Choroid plexus epithelial cell (primary cell): ENCODE data around the gene ETV6.

Source experiments
- DNase-seq: peaks from one replicate; pipeline ENCODE4 v3.0.0-alpha.2; 2010; ENCODE audit warnings: low read depth
- H3K4me3 ChIP-seq: 2 replicates; pipeline ENCODE4 v1.5.1; 2011; ENCODE audit warnings: low read depth, mild to moderate bottlenecking, control low read depth, low read length, moderate library complexity
- TF ChIP-seq, protein P1 (sequence below): conservative IDR thresholded peaks from 2 replicates; pipeline ENCODE4 v1.5.1; 2011; ENCODE audit warnings: low read depth, mild to moderate bottlenecking, control low read depth, inconsistent platforms, low read length, moderate library complexity

The ETV6 gene

GRCh38 chr12:11712491-11712890, 63.0 kb downstream of the ETV6 start:
- TF ChIP-seq, protein P1, sequence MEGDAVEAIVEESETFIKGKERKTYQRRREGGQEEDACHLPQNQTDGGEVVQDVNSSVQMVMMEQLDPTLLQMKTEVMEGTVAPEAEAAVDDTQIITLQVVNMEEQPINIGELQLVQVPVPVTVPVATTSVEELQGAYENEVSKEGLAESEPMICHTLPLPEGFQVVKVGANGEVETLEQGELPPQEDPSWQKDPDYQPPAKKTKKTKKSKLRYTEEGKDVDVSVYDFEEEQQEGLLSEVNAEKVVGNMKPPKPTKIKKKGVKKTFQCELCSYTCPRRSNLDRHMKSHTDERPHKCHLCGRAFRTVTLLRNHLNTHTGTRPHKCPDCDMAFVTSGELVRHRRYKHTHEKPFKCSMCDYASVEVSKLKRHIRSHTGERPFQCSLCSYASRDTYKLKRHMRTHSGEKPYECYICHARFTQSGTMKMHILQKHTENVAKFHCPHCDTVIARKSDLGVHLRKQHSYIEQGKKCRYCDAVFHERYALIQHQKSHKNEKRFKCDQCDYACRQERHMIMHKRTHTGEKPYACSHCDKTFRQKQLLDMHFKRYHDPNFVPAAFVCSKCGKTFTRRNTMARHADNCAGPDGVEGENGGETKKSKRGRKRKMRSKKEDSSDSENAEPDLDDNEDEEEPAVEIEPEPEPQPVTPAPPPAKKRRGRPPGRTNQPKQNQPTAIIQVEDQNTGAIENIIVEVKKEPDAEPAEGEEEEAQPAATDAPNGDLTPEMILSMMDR: no peak
- H3K4me3 ChIP-seq: no peak overlapping the region
- DNase-seq: no peak

DNA sequence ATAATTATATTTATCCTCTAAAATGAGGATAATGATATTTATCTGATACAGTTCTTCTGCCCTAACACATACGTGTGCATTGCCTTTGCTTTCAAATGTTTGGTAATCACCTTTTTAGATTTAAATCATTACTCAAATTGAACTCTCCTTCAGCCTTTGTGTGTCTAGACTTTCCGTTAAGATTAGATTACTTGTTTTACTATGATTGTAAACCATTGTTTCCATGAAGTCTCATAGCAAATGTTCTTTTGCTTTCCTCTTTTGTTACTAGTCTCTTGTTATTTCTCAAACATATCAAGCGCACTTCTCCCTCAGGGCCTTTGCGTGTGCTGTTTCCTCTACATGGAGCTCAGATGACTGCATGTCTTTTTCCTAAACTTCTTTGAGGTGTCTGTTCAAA, 63.7 kb downstream of the ETV6 start:
- DNase-seq: no peak
- no peak overlapping the region for H3K4me3 ChIP-seq
- TF ChIP-seq, protein P1: no peak

GRCh38 chr12:11714626-11715025, 65.2 kb downstream of the ETV6 start:
- DNase-seq: no peak
- TF ChIP-seq, protein P1: no peak
- H3K4me3 ChIP-seq: no peak overlapping the region

GRCh38 chr12:11715621-11716020, 66.1 kb downstream of the ETV6 start:
- TF ChIP-seq, protein P1: no peak

DNA sequence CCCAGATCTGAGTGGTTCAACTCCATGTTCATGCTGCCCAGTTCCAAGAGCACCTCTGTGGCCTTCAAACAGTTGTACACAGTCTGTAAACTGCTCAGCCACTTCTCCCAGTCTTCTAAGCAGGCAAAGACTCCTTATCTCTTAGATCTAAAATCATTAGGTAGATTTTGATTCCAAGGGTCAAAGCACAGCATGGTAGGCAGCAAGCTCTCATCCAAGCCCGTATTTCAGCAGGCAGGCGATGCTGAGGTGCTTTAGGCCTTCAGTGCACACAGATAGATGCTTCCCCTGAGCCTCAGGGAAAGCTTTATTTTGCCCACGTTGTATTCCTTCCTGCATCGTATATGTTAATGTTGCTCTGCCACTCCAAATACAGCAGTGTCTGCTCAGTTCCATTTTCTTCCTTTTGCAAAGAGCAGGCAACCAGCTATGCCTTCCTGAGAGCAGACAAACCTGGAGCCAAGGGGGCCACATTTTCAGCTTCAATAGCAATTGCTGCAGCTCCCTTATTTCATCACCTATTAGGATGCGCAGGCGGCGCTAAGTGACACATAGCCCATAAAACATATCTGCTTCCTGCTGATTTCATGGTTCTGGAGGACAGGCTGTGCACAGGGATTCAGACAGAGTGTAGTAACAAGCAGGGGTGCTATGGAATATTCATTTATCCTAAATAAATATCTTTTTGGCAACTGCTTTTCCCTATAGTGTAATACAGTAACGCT, 67.5 kb downstream of the ETV6 start:
- DNase-seq: no peak
- no peak overlapping the region for H3K4me3 ChIP-seq
- TF ChIP-seq, protein P1: no peak

More at GRCh38 chr12:11715621-11716020, 66.1 kb downstream of the ETV6 start:
- no peak for DNase-seq
- H3K4me3 ChIP-seq: no peak overlapping the region

DNA sequence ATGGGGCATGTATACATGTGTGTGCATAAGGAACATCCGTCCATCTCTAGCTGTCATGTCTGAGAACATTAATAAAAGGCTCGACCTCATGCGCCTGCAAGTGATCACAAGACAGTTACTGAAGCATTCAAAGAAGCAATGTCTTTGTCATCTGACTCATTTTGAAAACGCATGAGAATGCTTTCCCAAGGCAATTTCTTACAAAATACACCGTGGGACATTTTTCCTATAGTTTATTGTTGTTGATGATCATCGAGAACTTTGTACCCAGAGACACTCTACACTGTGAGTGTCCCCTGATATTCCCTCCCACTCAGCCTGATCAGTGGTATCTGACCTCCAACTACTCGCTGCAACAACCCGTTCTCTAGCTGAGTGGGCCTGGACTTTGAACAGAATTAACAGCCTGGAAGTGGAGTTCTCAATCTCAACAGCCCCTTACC, 68.1 kb downstream of the ETV6 start:
- TF ChIP-seq, protein P1: no peak
- no peak overlapping the region for H3K4me3 ChIP-seq
- DNase-seq: peak; percentile 78

DNA sequence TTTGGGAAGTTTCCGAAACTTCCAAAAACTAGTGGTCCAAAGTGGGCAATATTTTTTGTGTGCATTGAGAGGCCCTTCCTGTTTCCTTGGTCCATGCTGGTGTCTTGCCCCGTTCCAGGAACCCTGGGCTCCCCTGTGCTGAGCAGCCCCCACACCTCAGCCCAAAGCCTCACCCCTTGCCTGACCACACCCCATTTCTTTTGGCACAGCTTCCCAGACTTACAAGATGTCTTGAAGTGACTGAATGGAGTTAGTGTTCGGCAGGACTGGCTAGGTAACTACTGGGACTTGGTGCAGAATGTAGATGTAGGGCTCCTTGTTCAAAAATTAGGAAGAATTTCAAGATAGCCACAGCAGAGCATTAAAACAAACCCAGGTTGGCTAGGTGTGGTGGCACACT, 68.6 kb downstream of the ETV6 start:
- no peak for DNase-seq
- H3K4me3 ChIP-seq: no peak overlapping the region
- TF ChIP-seq, protein P1: no peak
